ENCODE results near the gene FRRS1L.

GRCh38 chr9:109115931-109116526 lies 51.0 kb downstream of the FRRS1L start:
- TF ChIP-seq POLR2A (IDR thresholded peaks at IDR 0.05): no peak
- no peak for TF ChIP-seq CTCF (IDR thresholded peaks at IDR 0.05)
